ENCODE measurements around the gene TMEM179B. TPM values are rescaled to one million over a fixed set of nuclear protein-coding genes. Genes with fewer than 3 reads are reported as not detected.

TMEM179B gene
- total and polyA plus RNA-seq, 10 donors = 39.0 to 80.8 (median 51.5) TPM

DNA sequence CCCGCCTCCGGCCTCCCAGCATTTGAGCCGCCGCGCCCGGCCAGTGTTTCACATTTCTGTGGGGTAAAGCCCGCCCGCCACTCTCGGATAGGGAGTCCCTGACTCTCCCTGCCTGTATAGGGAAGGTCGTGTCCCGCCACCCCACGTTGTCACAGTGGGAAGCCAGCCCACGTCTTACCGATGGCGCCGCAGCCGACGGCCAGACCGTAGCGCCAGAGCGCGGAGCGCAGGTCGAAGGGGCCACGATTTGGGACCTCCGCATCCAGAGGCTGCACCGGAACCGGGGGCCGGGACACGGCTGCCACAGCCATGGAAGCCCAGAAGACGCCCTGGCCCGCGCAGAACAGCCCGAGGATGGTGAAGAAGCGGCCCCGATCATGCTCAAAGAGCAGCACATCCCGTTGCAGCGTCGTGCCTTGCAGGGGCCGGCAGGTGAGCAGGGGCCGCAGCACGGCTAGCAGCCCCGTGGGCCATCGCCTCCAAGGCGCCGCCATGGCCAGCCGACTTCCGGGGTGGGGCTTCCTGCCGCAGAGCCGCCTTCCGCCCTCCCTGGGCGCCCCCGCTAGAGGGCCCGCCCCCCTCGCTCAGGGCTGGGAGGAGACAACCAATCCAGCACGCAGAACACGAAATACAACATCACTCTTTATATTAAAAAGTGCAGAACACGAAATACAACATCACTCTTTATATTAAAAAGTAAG, 4.4 kb downstream of the TMEM179B start, which contains the start of gene TMEM223:
Gene TMEM223, minus strand, starts transcription at position 506 of the 701 bp plus-strand sequence. Its CDS starts 12 bp downstream, at position 494.
- Histone ChIP-seq H3K4me1 (peaks cover 31 to 60% (median 55%) of the 10 kb centered on the region in 6 donors), H3K27ac (peak within 1 kb of the TSS; percentile 78 to 93 (median 90)), H3K36me3 (peaks cover 3 to 72% (median 64%) of the 10 kb centered on the region in 6 donors), H3K9me3 (no peaks in the 10 kb centered on the region), H3K4me3 (peak within 1 kb of the TSS; percentile 82 to 98 (median 94)), H3K27me3 (replicated peaks in 1 of 7) (no peaks in the 10 kb centered on the region)
- 0 to 1% (median 1%) methylated on average over 34 to 58 of the region's 58 CpGs for WGBS, 5 donors
- DNase-seq = peak; percentile 98
- intact Hi-C loops (cut with DNase I; ENCODE audit: low total_unique reads) = no loop called here
- TF ChIP-seq CTCF (IDR thresholded peaks at IDR 0.05 in 8 of 11, conservative IDR thresholded peaks at IDR 0.05 in 3 of 11) = peak in 8 of 11 experiments; percentile 27 to 72 (median 48)
- peak in 2 of 3 donors; percentile 10 to 87 for TF ChIP-seq POLR2A (IDR thresholded peaks at IDR 0.05)
- peak; percentile 97 to 99 (median 97) for TF ChIP-seq POLR2AphosphoS5 (IDR thresholded peaks at IDR 0.05)

DNA sequence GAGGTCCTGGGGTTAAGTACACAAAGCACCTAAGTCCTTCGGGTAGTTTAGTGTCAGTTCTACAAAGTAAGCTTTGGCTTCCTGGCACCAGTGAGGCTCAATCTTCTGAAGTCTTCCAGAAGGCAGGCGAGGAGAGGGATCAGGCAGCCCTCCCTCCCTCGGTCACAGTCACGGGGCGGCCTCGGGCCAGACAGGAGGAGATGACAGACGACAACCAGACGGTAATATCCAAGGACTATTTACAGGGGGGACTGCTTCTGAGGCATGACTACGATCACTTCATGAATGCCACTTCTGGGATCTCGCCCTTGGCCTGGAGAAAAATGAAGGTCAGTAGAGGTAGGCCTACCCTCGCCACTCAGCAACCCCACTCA, 5.0 kb downstream of the TMEM179B start:
- peak overlapping the region in 7 of 8 donors; percentile 90 to 98 (median 95) for H3K4me3 ChIP-seq
- peak overlapping the region; percentile 78 to 93 (median 90) for H3K27ac ChIP-seq
- intact Hi-C loops (cut with DNase I; ENCODE audit: low total_unique reads) = no loop called here
- H3K4me1 ChIP-seq = peaks cover 31 to 60% (median 55%) of the 10 kb centered on the region in 6 donors
- no peaks in the 10 kb centered on the region for H3K27me3 ChIP-seq (replicated peaks in 1 of 7)
- 20 to 31% (median 27%) methylated on average over 8 to 11 of the region's 11 CpGs for WGBS, 5 donors
- TF ChIP-seq CTCF (IDR thresholded peaks at IDR 0.05 in 8 of 11, conservative IDR thresholded peaks at IDR 0.05 in 3 of 11) = peak in 1 of 11 experiments; percentile 4
- no peak for TF ChIP-seq POLR2AphosphoS5 (IDR thresholded peaks at IDR 0.05)
- no peak for TF ChIP-seq POLR2A (IDR thresholded peaks at IDR 0.05)
- DNase-seq = peak; percentile 85
- H3K9me3 ChIP-seq = no peaks in the 10 kb centered on the region
- H3K36me3 ChIP-seq = peaks cover 3 to 77% (median 70%) of the 10 kb centered on the region in 6 donors

DNA sequence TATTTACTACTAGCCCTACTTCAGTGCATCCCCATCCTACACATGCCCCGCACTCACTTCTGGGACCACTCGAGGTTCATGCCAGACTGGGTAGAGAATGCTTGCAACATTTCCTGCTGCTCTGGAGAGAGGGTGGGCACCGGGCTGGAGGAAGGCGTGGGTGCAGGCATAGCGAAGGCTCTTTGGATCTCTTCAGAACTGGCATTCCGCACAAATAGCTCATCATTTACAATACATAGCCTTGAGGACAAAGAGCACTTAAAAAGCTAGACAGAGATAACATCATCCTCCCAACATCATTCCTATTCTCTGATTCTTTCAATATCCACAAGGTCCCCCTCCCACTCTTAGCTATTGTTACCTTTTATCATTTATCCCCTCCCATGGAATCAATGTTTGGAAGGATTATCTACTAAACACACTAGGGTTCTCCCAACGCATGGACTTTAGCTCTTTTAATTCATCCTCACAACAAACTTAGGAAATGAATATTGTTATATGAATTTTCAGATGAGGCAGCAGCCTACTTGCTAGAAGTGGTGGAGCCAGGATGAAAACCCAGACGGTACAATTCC, 7.1 kb downstream of the TMEM179B start:
- DNase-seq = no peak
- no peak overlapping the region for H3K27ac ChIP-seq
- 68 to 92% (median 82%) methylated on average over 8 of the region's 8 CpGs for WGBS, 5 donors
- H3K4me1 ChIP-seq = peaks cover 19 to 42% (median 38%) of the 10 kb centered on the region in 6 donors
- H3K9me3 ChIP-seq = no peaks in the 10 kb centered on the region
- H3K36me3 ChIP-seq = peaks cover 3 to 89% (median 85%) of the 10 kb centered on the region in 6 donors
- TF ChIP-seq CTCF (IDR thresholded peaks at IDR 0.05 in 8 of 11, conservative IDR thresholded peaks at IDR 0.05 in 3 of 11) (no peak), POLR2A (IDR thresholded peaks at IDR 0.05) (no peak), POLR2AphosphoS5 (IDR thresholded peaks at IDR 0.05) (no peak)
- H3K4me3 ChIP-seq = no peak overlapping the region
- H3K27me3 ChIP-seq (replicated peaks in 1 of 7) = no peaks in the 10 kb centered on the region
- intact Hi-C loops (cut with DNase I; ENCODE audit: low total_unique reads) = no loop called here

GRCh38 chr11:62796281-62796680, 9.1 kb downstream of the TMEM179B start:
- H3K4me3 ChIP-seq = no peak overlapping the region
- no peaks in the 10 kb centered on the region for H3K9me3 ChIP-seq
- H3K27me3 ChIP-seq (replicated peaks in 1 of 7) = no peaks in the 10 kb centered on the region
- peaks cover 11 to 94% (median 91%) of the 10 kb centered on the region in 6 donors for H3K36me3 ChIP-seq
- TF ChIP-seq POLR2AphosphoS5 (IDR thresholded peaks at IDR 0.05) (no peak), POLR2A (IDR thresholded peaks at IDR 0.05) (no peak), CTCF (IDR thresholded peaks at IDR 0.05 in 8 of 11, conservative IDR thresholded peaks at IDR 0.05 in 3 of 11) (no peak)
- intact Hi-C loops (cut with DNase I; ENCODE audit: low total_unique reads) = no loop called here
- H3K27ac ChIP-seq = no peak overlapping the region
- WGBS, 5 donors = 89 to 96% (median 93%) methylated on average over 7 of the region's 7 CpGs
- no peak for DNase-seq
- peaks cover 9 to 28% (median 20%) of the 10 kb centered on the region in 6 donors for H3K4me1 ChIP-seq
